MM.1S (cell line): ENCODE data around the gene PCNT.

Source experiments
- DNase-seq: peaks from one replicate; pipeline ENCODE4 v3.0.0-alpha.2; 2015
- H2AFZ ChIP-seq: fragments of 300-600 bp; sonication (generic); 2 replicates; pipeline ENCODE4 v1.6.0; 2016; ENCODE audit warnings: antibody characterized with exemption, low read length
- H3F3A ChIP-seq: fragments of 300-600 bp; sonication (generic); 2 replicates; pipeline ENCODE4 v1.6.1; 2016; ENCODE audit warnings: mild to moderate bottlenecking, antibody characterized with exemption, low read length, moderate library complexity, mixed read lengths; ENCODE audit not compliant: insufficient read depth
- H3K27ac ChIP-seq: fragments of 300-600 bp; sonication (generic); 2 replicates; pipeline ENCODE4 v1.5.1; 2016; ENCODE audit warnings: mild to moderate bottlenecking, low read length
- H3K27me3 ChIP-seq: fragments of 300-600 bp; sonication (generic); replicated peaks from 2 replicates; pipeline ENCODE4 v1.6.0; 2016; ENCODE audit warnings: low read length; ENCODE audit not compliant: insufficient read depth
- H3K36me3 ChIP-seq: fragments of 300-600 bp; sonication (generic); replicated peaks from 2 replicates; pipeline ENCODE4 v1.6.1; 2016; ENCODE audit warnings: mild to moderate bottlenecking, low read length, mixed read lengths; ENCODE audit not compliant: insufficient read depth
- H3K4me1 ChIP-seq: fragments of 300-600 bp; sonication (generic); 2 replicates; pipeline ENCODE4 v1.6.1; 2016; ENCODE audit warnings: low read length, mixed read lengths
- H3K4me2 ChIP-seq: fragments of 300-600 bp; sonication (generic); 2 replicates; pipeline ENCODE4 v1.6.0; 2016; ENCODE audit warnings: low read depth, low read length
- H3K4me3 ChIP-seq: fragments of 300-600 bp; sonication (generic); 2 replicates; pipeline ENCODE4 v1.5.1; 2016; ENCODE audit warnings: low read length, mixed read lengths
- H3K79me2 ChIP-seq: fragments of 300-600 bp; sonication (generic); 2 replicates; pipeline ENCODE4 v1.6.1; 2016; ENCODE audit warnings: mixed run types, low read length, mixed read lengths
- H3K9ac ChIP-seq: fragments of 300-600 bp; sonication (generic); 2 replicates; pipeline ENCODE4 v1.6.1; 2016; ENCODE audit warnings: low read length, mixed read lengths
- H3K9me2 ChIP-seq: fragments of 300-600 bp; sonication (generic); replicated peaks from 2 replicates; pipeline ENCODE4 v1.6.1; 2016; ENCODE audit warnings: mild to moderate bottlenecking, low read length, mixed read lengths; ENCODE audit not compliant: insufficient read depth
- H3K9me3 ChIP-seq: fragments of 300-600 bp; sonication (generic); replicated peaks from 2 replicates; pipeline ENCODE4 v1.6.1; 2016; ENCODE audit warnings: mild to moderate bottlenecking, low read length, mixed read lengths; ENCODE audit not compliant: insufficient read depth
- H4K20me1 ChIP-seq: fragments of 300-600 bp; sonication (generic); 2 replicates; pipeline ENCODE4 v1.6.1; 2016; ENCODE audit warnings: mild to moderate bottlenecking, low read length, moderate library complexity, mixed read lengths; ENCODE audit not compliant: insufficient read depth
- EZH2 ChIP-seq: fragments of 300-600 bp; sonication (generic); optimal IDR thresholded peaks from 2 replicates; pipeline ENCODE3; 2017; ENCODE audit warnings: low read depth, mild to moderate bottlenecking, antibody characterized with exemption, low read length, mixed read lengths
- EZH2phosphoT487 ChIP-seq: fragments of 300-600 bp; sonication (generic); IDR thresholded peaks from 2 replicates; pipeline ENCODE4 v1.6.1; 2018; ENCODE audit warnings: antibody characterized with exemption, low read length
- TF ChIP-seq, protein P1 (sequence below): fragments of 300-600 bp; sonication (generic); IDR thresholded peaks from 2 replicates; pipeline ENCODE4 v1.5.1; 2016; ENCODE audit warnings: antibody characterized with exemption, low read length, mixed read lengths

Gene PCNT

DNA sequence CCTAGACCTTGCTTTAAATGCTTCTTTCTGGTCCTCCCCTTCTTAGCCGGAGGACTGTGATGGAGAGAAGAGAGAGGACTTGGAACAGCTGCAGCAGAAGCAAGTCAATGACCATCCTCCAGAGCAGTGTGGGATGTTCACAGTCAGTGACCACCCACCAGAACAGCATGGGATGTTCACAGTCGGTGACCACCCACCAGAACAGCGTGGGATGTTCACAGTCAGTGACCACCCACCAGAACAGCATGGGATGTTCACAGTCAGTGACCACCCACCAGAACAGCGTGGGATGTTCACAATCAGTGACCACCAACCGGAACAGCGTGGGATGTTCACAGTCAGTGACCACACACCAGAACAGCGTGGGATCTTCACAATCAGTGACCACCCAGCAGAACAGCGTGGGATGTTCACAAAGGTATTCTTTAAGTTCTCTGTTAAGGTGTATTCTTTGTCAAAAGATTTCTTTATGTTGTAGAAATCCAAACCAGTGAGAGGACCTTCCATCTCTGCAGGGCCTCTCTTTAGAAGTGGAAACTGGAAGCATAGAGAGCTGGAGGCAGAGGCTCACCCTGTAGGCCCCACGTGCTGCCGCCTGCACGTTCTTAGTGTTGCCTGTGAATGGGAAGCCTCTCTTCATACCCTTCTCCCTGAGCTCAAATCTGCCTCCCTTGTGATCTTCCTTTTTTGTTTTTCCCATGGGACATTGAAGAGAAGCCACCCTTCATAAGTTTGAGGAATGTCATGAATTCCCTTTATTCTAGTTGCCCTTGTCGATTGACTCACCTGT, 10.6 kb downstream of the PCNT start:
- Histone ChIP-seq H3K4me2 (no peak overlapping the region), H3K27me3 (no peaks in the 10 kb centered on the region), H3K36me3 (peaks cover 24% of the 10 kb centered on the region), H4K20me1 (no peaks in the 10 kb centered on the region), H2AFZ (no peak overlapping the region), H3K27ac (no peak overlapping the region), H3K9me2 (no peaks in the 10 kb centered on the region), H3K4me3 (no peak overlapping the region), H3K79me2 (peaks cover 81% of the 10 kb centered on the region), H3F3A (no peaks in the 10 kb centered on the region), H3K9ac (no peak overlapping the region), H3K9me3 (no peaks in the 10 kb centered on the region), H3K4me1 (no peaks in the 10 kb centered on the region)
- TF ChIP-seq EZH2 (no peak), EZH2phosphoT487 (no peak)
- TF ChIP-seq, protein P1, sequence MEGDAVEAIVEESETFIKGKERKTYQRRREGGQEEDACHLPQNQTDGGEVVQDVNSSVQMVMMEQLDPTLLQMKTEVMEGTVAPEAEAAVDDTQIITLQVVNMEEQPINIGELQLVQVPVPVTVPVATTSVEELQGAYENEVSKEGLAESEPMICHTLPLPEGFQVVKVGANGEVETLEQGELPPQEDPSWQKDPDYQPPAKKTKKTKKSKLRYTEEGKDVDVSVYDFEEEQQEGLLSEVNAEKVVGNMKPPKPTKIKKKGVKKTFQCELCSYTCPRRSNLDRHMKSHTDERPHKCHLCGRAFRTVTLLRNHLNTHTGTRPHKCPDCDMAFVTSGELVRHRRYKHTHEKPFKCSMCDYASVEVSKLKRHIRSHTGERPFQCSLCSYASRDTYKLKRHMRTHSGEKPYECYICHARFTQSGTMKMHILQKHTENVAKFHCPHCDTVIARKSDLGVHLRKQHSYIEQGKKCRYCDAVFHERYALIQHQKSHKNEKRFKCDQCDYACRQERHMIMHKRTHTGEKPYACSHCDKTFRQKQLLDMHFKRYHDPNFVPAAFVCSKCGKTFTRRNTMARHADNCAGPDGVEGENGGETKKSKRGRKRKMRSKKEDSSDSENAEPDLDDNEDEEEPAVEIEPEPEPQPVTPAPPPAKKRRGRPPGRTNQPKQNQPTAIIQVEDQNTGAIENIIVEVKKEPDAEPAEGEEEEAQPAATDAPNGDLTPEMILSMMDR = no peak
- no peak for DNase-seq

DNA sequence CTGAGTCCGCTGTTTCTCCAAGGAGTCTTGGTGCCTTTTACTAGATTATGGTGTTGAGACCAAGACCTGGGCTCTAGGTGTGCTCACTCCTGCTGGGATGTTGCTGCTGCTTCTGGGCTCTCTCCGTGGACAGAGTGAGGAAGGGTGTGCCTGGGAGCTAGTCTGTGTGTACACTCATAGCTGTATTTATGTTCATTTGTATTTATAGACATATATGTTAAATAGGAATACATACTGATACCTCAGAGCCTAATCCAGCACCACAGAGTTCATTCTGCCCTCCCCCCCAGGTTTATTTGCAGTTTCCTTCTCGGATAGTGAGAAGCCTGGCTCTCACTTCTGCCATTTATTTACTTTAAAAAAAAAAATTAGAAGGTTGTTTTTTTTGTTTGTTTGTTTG, 12.6 kb downstream of the PCNT start:
- Histone ChIP-seq H3K9ac (no peak overlapping the region), H3K4me3 (no peak overlapping the region), H4K20me1 (no peaks in the 10 kb centered on the region), H3K4me2 (no peak overlapping the region), H3K27me3 (no peaks in the 10 kb centered on the region), H3K27ac (no peak overlapping the region), H3K9me3 (no peaks in the 10 kb centered on the region), H3F3A (no peaks in the 10 kb centered on the region), H3K4me1 (no peaks in the 10 kb centered on the region), H3K9me2 (no peaks in the 10 kb centered on the region), H3K79me2 (peaks cover 79% of the 10 kb centered on the region), H3K36me3 (peaks cover 21% of the 10 kb centered on the region), H2AFZ (no peak overlapping the region)
- TF ChIP-seq, protein P1 = no peak
- TF ChIP-seq EZH2phosphoT487 = no peak
- TF ChIP-seq EZH2 = no peak
- DNase-seq = no peak

DNA sequence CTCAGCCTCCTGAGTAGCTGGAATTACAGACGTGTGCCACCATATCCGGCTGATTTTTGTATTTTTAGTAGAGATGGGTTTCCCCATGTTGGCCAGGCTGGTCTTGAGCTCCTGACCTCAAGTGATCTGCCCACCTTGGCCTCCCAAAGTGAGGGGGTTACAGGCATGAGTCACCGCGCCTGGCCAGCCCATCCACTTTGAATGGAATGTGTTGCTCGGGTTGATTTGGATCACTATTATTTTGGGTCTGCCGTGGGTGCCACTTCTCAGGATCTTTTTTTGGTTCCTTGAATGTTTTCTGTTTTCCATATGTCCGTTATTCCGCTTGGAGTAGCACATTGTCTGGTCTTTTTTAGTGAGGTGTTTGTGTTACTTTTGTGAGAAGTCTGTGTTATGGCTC, 17.0 kb downstream of the PCNT start:
- Histone ChIP-seq H3K36me3 (peaks cover 10% of the 10 kb centered on the region; the same call in 1 of the 2 replicates), H3K79me2 (peaks cover 89% of the 10 kb centered on the region), H3F3A (no peaks in the 10 kb centered on the region)

More for the DNA sequence above, 17.0 kb downstream of the PCNT start:
- Histone ChIP-seq H3K9me2 (no peaks in the 10 kb centered on the region), H2AFZ (no peak overlapping the region), H3K27ac (no peak overlapping the region), H3K4me2 (no peak overlapping the region), H3K27me3 (no peaks in the 10 kb centered on the region), H3K4me3 (no peak overlapping the region), H3K4me1 (no peaks in the 10 kb centered on the region), H4K20me1 (0 out of 2 replicates have a peak, but pooled peaks cover 8% of the 10 kb centered on the region), H3K9me3 (no peaks in the 10 kb centered on the region), H3K9ac (no peak overlapping the region)
- DNase-seq = no peak
- TF ChIP-seq EZH2 (no peak), EZH2phosphoT487 (no peak)
- TF ChIP-seq, protein P1 = no peak
